Measurements from ENCODE around the gene TAX1BP1. TPM values are rescaled to one million over a fixed set of nuclear protein-coding genes. Genes with fewer than 3 reads are reported as not detected.

TAX1BP1 gene
- total RNA-seq, 1 experiment from 2014 or later: 65.3 TPM

DNA sequence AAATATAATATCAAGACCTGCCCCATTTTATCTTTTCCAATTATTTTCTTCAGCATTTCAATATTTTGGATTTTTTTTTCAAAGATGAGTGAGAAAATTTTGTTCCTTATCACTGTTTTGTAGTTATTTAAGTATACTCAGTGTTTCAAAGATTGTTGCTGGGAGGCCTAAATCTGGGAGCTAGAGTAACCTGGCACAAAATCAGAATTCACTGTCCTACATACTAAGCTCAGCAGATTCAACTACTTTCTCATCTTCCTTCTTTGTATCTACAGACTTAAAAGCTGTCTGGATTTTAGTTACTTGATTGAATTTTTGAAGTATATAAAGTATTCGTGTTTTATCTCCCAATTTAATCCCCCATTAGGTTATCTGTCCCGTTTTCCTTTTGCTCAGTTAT is 85.9 kb downstream of the TAX1BP1 start:
- Histone ChIP-seq H3K9me3 (ENCODE audit: low read length) (no peaks in the 10 kb centered on the region), H3K9ac (ENCODE audit: low read length) (no peak overlapping the region), H3K27me3 (ENCODE audit: low read length) (no peaks in the 10 kb centered on the region), H4K20me1 (ENCODE audit: insufficient read depth, low read depth, low read length) (no peaks in the 10 kb centered on the region), H3K79me2 (ENCODE audit: low read length) (no peaks in the 10 kb centered on the region), H3K36me3 (ENCODE audit: insufficient read depth, low read length) (peaks cover 5% of the 10 kb centered on the region; the same call in 1 of the 2 replicates), H3K4me3 (ENCODE audit: low read length) (no peak overlapping the region), H3K9me2 (replicated peaks; ENCODE audit: insufficient read depth, low read length) (no peaks in the 10 kb centered on the region), H3K4me2 (ENCODE audit: low read depth, low read length, poor library complexity, severe bottlenecking) (no peak overlapping the region), H2AFZ (ENCODE audit: low read length) (no peak overlapping the region), H3K27ac (ENCODE audit: low read length) (no peak overlapping the region), H3K4me1 (ENCODE audit: low read length) (no peaks in the 10 kb centered on the region)
- no peak for DNase-seq

DNA sequence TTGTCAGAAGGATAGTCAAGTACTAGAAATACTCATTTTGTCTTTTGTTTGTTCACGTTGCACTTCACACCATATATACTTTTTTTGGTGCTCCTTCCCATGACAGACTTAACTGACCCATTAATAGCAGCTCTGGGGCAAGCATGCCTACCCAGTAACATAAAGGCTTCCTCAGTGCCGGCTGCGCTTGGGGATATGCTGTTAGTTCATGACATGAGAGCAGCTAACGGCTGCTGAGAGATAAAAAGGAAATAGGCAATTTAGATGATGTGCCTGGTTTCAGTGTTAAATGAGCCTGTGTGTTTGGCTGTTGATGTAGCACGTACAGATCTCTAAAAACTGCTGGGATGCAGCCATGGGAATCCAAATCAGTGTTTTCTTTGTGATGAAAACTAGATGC is 86.4 kb downstream of the TAX1BP1 start:
- Histone ChIP-seq H3K9me2 (replicated peaks; ENCODE audit: insufficient read depth, low read length) (no peaks in the 10 kb centered on the region), H4K20me1 (ENCODE audit: insufficient read depth, low read depth, low read length) (no peaks in the 10 kb centered on the region), H3K9ac (ENCODE audit: low read length) (no peak overlapping the region), H3K4me3 (ENCODE audit: low read length) (no peak overlapping the region), H3K9me3 (ENCODE audit: low read length) (no peaks in the 10 kb centered on the region), H3K79me2 (ENCODE audit: low read length) (no peaks in the 10 kb centered on the region), H3K27me3 (ENCODE audit: low read length) (no peaks in the 10 kb centered on the region), H3K36me3 (ENCODE audit: insufficient read depth, low read length) (peaks cover 5% of the 10 kb centered on the region; the same call in 1 of the 2 replicates), H2AFZ (ENCODE audit: low read length) (no peak overlapping the region), H3K4me1 (ENCODE audit: low read length) (no peaks in the 10 kb centered on the region), H3K27ac (ENCODE audit: low read length) (no peak overlapping the region), H3K4me2 (ENCODE audit: low read depth, low read length, poor library complexity, severe bottlenecking) (no peak overlapping the region)
- no peak for DNase-seq

DNA sequence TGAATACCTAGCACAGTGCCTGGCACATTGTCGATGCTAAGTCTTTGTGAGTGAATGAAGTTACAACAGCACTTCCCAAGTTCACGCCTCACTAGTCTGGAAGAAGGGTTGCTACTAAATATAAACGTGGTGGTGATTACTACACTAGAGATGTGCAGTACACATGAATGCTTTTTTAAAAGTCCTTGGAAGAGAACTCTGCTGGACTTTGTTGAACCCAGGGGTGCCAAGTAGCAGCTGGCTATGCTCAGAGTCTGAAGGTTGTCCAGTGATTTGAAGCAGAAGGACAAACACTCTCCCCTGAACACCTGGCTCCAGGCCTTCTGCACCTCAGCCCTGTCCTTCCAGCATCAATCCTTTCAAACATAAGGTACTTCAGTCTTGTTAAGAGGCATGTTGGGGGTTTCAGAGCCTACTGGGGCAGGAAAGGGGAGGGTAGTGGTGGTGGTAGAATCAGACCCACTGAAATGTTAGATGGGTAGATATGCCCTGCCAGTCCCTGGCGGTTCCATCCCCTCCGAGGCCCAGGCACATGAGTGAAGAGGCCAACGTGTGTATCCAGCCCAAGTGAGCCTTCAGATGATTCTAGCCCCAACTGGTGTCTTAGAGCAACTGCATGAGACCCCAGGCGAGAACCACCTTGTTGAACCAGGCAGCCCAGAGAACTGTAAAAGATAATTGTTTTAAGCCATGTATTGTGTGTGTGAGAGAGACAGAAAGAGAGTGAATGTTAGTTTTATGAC is 94.4 kb downstream of the TAX1BP1 start:
- H4K20me1 ChIP-seq (ENCODE audit: insufficient read depth, low read depth, low read length): peaks cover 8% of the 10 kb centered on the region; the same call in 1 of the 2 replicates
- H2AFZ ChIP-seq (ENCODE audit: low read length): no peak overlapping the region
- no peak overlapping the region for H3K27ac ChIP-seq (ENCODE audit: low read length)
- H3K4me3 ChIP-seq (ENCODE audit: low read length): no peak overlapping the region
- H3K4me2 ChIP-seq (ENCODE audit: low read depth, low read length, poor library complexity, severe bottlenecking): no peak overlapping the region
- H3K36me3 ChIP-seq (ENCODE audit: insufficient read depth, low read length): peaks cover 5% of the 10 kb centered on the region; the same call in 1 of the 2 replicates
- H3K27me3 ChIP-seq (ENCODE audit: low read length): no peaks in the 10 kb centered on the region
- H3K9me3 ChIP-seq (ENCODE audit: low read length): no peaks in the 10 kb centered on the region
- no peaks in the 10 kb centered on the region for H3K9me2 ChIP-seq (replicated peaks; ENCODE audit: insufficient read depth, low read length)
- DNase-seq: no peak
- no peak overlapping the region for H3K9ac ChIP-seq (ENCODE audit: low read length)
- no peaks in the 10 kb centered on the region for H3K4me1 ChIP-seq (ENCODE audit: low read length)
- H3K79me2 ChIP-seq (ENCODE audit: low read length): no peaks in the 10 kb centered on the region

- Histone ChIP-seq H3K9me3 (ENCODE audit: low read length) (no peaks in the 10 kb centered on the region), H3K4me1 (ENCODE audit: low read length) (no peaks in the 10 kb centered on the region), H2AFZ (ENCODE audit: low read length) (no peak overlapping the region), H3K36me3 (ENCODE audit: insufficient read depth, low read length) (no peaks in the 10 kb centered on the region), H3K79me2 (ENCODE audit: low read length) (no peaks in the 10 kb centered on the region), H3K9ac (ENCODE audit: low read length) (no peak overlapping the region), H3K27ac (ENCODE audit: low read length) (no peak overlapping the region), H3K4me2 (ENCODE audit: low read depth, low read length, poor library complexity, severe bottlenecking) (no peak overlapping the region), H3K4me3 (ENCODE audit: low read length) (no peak overlapping the region), H3K9me2 (replicated peaks; ENCODE audit: insufficient read depth, low read length) (no peaks in the 10 kb centered on the region), H3K27me3 (ENCODE audit: low read length) (no peaks in the 10 kb centered on the region), H4K20me1 (ENCODE audit: insufficient read depth, low read depth, low read length) (peaks cover 8% of the 10 kb centered on the region; the same call in 1 of the 2 replicates)
- DNase-seq: no peak
These were observed 95.4 kb downstream of the TAX1BP1 start for GRCh38 chr7:27835376-27835775.

DNA sequence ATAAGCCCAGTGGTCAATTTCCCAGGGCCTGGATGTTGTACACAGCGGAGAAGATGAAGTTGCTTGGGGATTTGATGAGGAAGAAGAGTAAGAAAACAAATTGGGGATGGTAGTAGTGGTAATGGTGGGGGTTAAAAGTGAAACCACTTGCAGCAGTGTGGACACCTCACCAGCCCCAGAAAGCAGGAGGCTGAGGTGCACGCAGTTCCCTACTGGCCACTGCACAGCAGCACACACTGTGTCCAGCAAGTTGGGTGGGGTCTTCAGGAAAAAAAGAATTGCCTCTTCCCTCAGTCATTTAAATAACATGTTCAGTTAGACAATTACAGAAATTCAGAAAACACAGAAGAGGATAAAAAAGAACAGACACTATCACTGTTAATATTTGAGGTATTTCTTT is 96.6 kb downstream of the TAX1BP1 start:
- no peaks in the 10 kb centered on the region for H3K36me3 ChIP-seq (ENCODE audit: insufficient read depth, low read length)
- no peak overlapping the region for H3K9ac ChIP-seq (ENCODE audit: low read length)
- H3K4me2 ChIP-seq (ENCODE audit: low read depth, low read length, poor library complexity, severe bottlenecking): no peak overlapping the region
- no peaks in the 10 kb centered on the region for H3K9me3 ChIP-seq (ENCODE audit: low read length)
- H3K27me3 ChIP-seq (ENCODE audit: low read length): no peaks in the 10 kb centered on the region
- H3K9me2 ChIP-seq (replicated peaks; ENCODE audit: insufficient read depth, low read length): no peaks in the 10 kb centered on the region
- H3K79me2 ChIP-seq (ENCODE audit: low read length): no peaks in the 10 kb centered on the region
- H3K4me3 ChIP-seq (ENCODE audit: low read length): no peak overlapping the region
- no peak overlapping the region for H3K27ac ChIP-seq (ENCODE audit: low read length)
- H4K20me1 ChIP-seq (ENCODE audit: insufficient read depth, low read depth, low read length): peaks cover 8% of the 10 kb centered on the region; the same call in 1 of the 2 replicates
- H2AFZ ChIP-seq (ENCODE audit: low read length): no peak overlapping the region
- DNase-seq: no peak
- no peaks in the 10 kb centered on the region for H3K4me1 ChIP-seq (ENCODE audit: low read length)

- Histone ChIP-seq H3K4me1 (ENCODE audit: low read length) (no peaks in the 10 kb centered on the region), H3K9me2 (replicated peaks; ENCODE audit: insufficient read depth, low read length) (no peaks in the 10 kb centered on the region), H2AFZ (ENCODE audit: low read length) (no peak overlapping the region), H3K4me3 (ENCODE audit: low read length) (no peak overlapping the region), H3K4me2 (ENCODE audit: low read depth, low read length, poor library complexity, severe bottlenecking) (no peak overlapping the region), H3K27me3 (ENCODE audit: low read length) (no peaks in the 10 kb centered on the region), H3K27ac (ENCODE audit: low read length) (no peak overlapping the region), H4K20me1 (ENCODE audit: insufficient read depth, low read depth, low read length) (peaks cover 8% of the 10 kb centered on the region; the same call in 1 of the 2 replicates), H3K9me3 (ENCODE audit: low read length) (no peaks in the 10 kb centered on the region), H3K36me3 (ENCODE audit: insufficient read depth, low read length) (no peaks in the 10 kb centered on the region), H3K9ac (ENCODE audit: low read length) (no peak overlapping the region), H3K79me2 (ENCODE audit: low read length) (no peaks in the 10 kb centered on the region)
- DNase-seq: no peak
These were observed 99.1 kb downstream of the TAX1BP1 start for GRCh38 chr7:27839099-27839498.

DNA sequence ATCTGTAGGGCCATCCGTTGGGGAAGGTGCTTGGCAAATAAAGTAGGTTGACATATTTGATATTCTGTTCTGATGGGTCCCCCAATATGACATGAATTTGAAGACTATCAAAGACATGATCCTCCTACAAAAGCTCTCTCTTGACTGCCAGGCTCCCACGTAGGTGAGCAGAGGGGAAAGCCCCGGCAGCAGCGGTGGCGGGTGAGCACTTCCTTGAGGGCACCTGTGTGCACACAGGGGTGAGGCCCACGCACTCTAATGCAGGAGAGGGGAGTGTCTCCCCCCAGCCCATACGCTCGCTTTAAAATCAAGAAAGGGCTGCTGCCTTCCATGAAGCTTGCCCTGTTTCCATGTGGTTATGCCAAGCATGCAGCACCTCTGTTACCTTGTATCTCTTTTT is 100.4 kb downstream of the TAX1BP1 start:
- Histone ChIP-seq H3K4me1 (ENCODE audit: low read length) (no peaks in the 10 kb centered on the region), H3K9me3 (ENCODE audit: low read length) (no peaks in the 10 kb centered on the region), H3K4me2 (ENCODE audit: low read depth, low read length, poor library complexity, severe bottlenecking) (no peak overlapping the region), H3K9me2 (replicated peaks; ENCODE audit: insufficient read depth, low read length) (no peaks in the 10 kb centered on the region), H3K27ac (ENCODE audit: low read length) (no peak overlapping the region), H3K36me3 (ENCODE audit: insufficient read depth, low read length) (no peaks in the 10 kb centered on the region), H2AFZ (ENCODE audit: low read length) (no peak overlapping the region), H3K79me2 (ENCODE audit: low read length) (no peaks in the 10 kb centered on the region), H3K27me3 (ENCODE audit: low read length) (no peaks in the 10 kb centered on the region), H3K4me3 (ENCODE audit: low read length) (no peak overlapping the region), H4K20me1 (ENCODE audit: insufficient read depth, low read depth, low read length) (no peaks in the 10 kb centered on the region), H3K9ac (ENCODE audit: low read length) (no peak overlapping the region)
- no peak for DNase-seq

DNA sequence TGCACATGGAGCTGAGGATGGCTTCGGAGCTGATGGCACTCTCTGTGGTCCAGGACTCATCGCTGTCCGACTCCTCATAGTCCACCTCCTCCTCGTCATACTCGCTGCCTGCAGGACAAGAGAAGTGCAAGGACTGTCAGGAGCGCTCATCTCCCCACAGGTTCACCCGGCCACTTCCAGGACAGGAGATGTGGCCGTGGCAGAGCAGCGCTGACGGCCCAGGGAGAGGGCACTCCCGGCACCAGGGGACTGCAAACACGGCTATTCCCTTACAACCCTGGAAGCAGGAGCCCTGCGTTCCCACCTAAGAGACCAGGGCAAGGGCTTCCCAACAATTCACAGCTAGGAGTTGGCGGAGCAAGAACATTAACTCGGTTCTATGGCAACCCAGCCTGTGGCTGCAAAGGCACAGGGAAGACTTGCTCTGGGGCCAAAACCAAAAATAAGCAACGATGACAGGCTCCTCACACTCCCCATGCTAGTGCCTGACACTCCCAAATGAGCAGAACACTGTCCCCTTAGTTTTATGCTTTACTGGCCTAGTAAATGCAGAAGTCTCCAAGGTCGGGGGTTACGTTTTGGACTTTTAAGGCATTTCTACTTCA is 100.9 kb downstream of the TAX1BP1 start:
- Histone ChIP-seq H3K9ac (ENCODE audit: low read length) (no peak overlapping the region), H3K9me2 (replicated peaks; ENCODE audit: insufficient read depth, low read length) (no peaks in the 10 kb centered on the region), H3K27me3 (ENCODE audit: low read length) (no peaks in the 10 kb centered on the region), H3K9me3 (ENCODE audit: low read length) (no peaks in the 10 kb centered on the region), H3K4me1 (ENCODE audit: low read length) (no peaks in the 10 kb centered on the region), H2AFZ (ENCODE audit: low read length) (no peak overlapping the region), H4K20me1 (ENCODE audit: insufficient read depth, low read depth, low read length) (no peaks in the 10 kb centered on the region), H3K4me2 (ENCODE audit: low read depth, low read length, poor library complexity, severe bottlenecking) (no peak overlapping the region), H3K27ac (ENCODE audit: low read length) (no peak overlapping the region), H3K79me2 (ENCODE audit: low read length) (no peaks in the 10 kb centered on the region), H3K36me3 (ENCODE audit: insufficient read depth, low read length) (no peaks in the 10 kb centered on the region), H3K4me3 (ENCODE audit: low read length) (no peak overlapping the region)
- no peak for DNase-seq

Measured in Karpas-422 (cell line).